Thoracic aorta (tissue), 2 donors: ENCODE measurements around the gene BAHD1. TPM values are rescaled to one million over a fixed set of nuclear protein-coding genes. Genes with fewer than 3 reads are reported as not detected.
A peak's percentile ranks its signal among the peaks of the same experiment; 100 is the strongest.

Experiments used
- ATAC-seq: fragments of 150-250 bp; one replicate; pipeline ENCODE4 v1.8.0; 2017; ENCODE audit warnings: low read depth; ENCODE audit not compliant: insufficient number of reproducible peaks, low FRiP score
- DNase-seq: peaks from one replicate; pipeline ENCODE4 v3.0.0-alpha.2; 2020; ENCODE audit warnings: low spot score
- H3K27ac ChIP-seq, 2 donors: fragments of 200-600 bp; sonication (generic); 1 replicate in 1 of 2; 2 replicates in 1 of 2; pipeline ENCODE4 v1.5.1; 2016; ENCODE audit warnings: mild to moderate bottlenecking in 2 of 2, moderate library complexity in 2 of 2
- H3K27me3 ChIP-seq: fragments of 200-600 bp; sonication (generic); replicated peaks from 2 replicates; pipeline ENCODE4 v1.6.0; 2016; ENCODE audit warnings: mild to moderate bottlenecking; ENCODE audit not compliant: insufficient read depth
- H3K36me3 ChIP-seq: fragments of 200-600 bp; sonication (generic); one replicate; pipeline ENCODE4 v1.5.1; 2016
- H3K4me1 ChIP-seq, 2 donors: fragments of 200-600 bp; sonication (generic); 1 replicate in 1 of 2; 2 replicates in 1 of 2; pipeline versions ENCODE4 v1.5.1 to v1.6.0; 2016; ENCODE audit warnings: low read depth in 2 of 2, mild to moderate bottlenecking in 1 of 2; ENCODE audit not compliant: control insufficient read depth in 1 of 2
- H3K4me3 ChIP-seq: fragments of 200-600 bp; sonication (generic); 2 replicates; pipeline ENCODE4 v1.5.1; 2016; ENCODE audit warnings: mild to moderate bottlenecking
- H3K9me3 ChIP-seq: fragments of 200-600 bp; sonication (generic); 2 replicates; pipeline ENCODE4 v1.5.1; 2016
- CTCF ChIP-seq: fragments of 200-600 bp; sonication (generic); IDR thresholded peaks from one replicate; pipeline ENCODE4 v1.5.1; 2019; ENCODE audit warnings: antibody characterized with exemption
- total RNA-seq, 2 donors: library from RNA; depleted of rRNA; stranded (reverse); fragments of >200 nt; gene quantifications; one replicate each; pipeline versions ENCODE4 v1.1.0 to v1.2.3, GENCODE V29; 2016

Gene BAHD1
- total RNA-seq, 2 donors from 2014 or later, result 10.7 to 14.0 TPM

- Histone ChIP-seq H3K9me3 (no peaks in the 10 kb centered on the region), H3K4me3 (no peak overlapping the region), H3K36me3 (peaks cover 29% of the 10 kb centered on the region), H3K27ac (no peak overlapping the region), H3K4me1 (peaks cover 5 to 23% of the 10 kb centered on the region in 2 donors), H3K27me3 (no peaks in the 10 kb centered on the region)
- DNase-seq, result no peak
- ATAC-seq, result no peak
- TF ChIP-seq CTCF, result no peak
Observed at GRCh38 chr15:40468898-40469331, 28.2 kb downstream of the BAHD1 start.

GRCh38 chr15:40469776-40470390 lies 29.1 kb downstream of the BAHD1 start:
- DNase-seq, result no peak
- Histone ChIP-seq H3K27ac (peak overlapping the region; percentile 79 to 85), H3K9me3 (no peaks in the 10 kb centered on the region), H3K4me3 (peak overlapping the region; percentile 99), H3K27me3 (no peaks in the 10 kb centered on the region), H3K4me1 (peaks cover 5 to 23% of the 10 kb centered on the region in 2 donors), H3K36me3 (peaks cover 22% of the 10 kb centered on the region)
- no peak for ATAC-seq
- no peak for TF ChIP-seq CTCF

GRCh38 chr15:40470423-40471104 lies 29.8 kb downstream of the BAHD1 start, which contains the start of gene CHST14:
Gene CHST14 (plus strand): TSS chr15:40470984. CDS start chr15:40471214, 230 bp downstream.
- H3K27ac ChIP-seq, result peak within 1 kb of the TSS; percentile 79 to 85
- DNase-seq, result no peak
- TF ChIP-seq CTCF, result no peak

GRCh38 chr15:40471105-40471807 lies 30.5 kb downstream of the BAHD1 start:
- Histone ChIP-seq H3K27ac (peak overlapping the region; percentile 66 to 79), H3K4me1 (peaks cover 5 to 23% of the 10 kb centered on the region in 2 donors), H3K4me3 (peak overlapping the region; percentile 99), H3K9me3 (no peaks in the 10 kb centered on the region), H3K27me3 (no peaks in the 10 kb centered on the region), H3K36me3 (peaks cover 10% of the 10 kb centered on the region)
- ATAC-seq (no peak), DNase-seq (no peak)
- no peak for TF ChIP-seq CTCF

More at GRCh38 chr15:40470423-40471104, 29.8 kb downstream of the BAHD1 start, which contains the start of gene CHST14:
- Histone ChIP-seq H3K9me3 (no peaks in the 10 kb centered on the region), H3K4me1 (peaks cover 5 to 23% of the 10 kb centered on the region in 2 donors), H3K27me3 (no peaks in the 10 kb centered on the region), H3K36me3 (peaks cover 16% of the 10 kb centered on the region), H3K4me3 (peak within 1 kb of the TSS; percentile 99)
- ATAC-seq, result peak; percentile 40

- ATAC-seq (no peak), DNase-seq (no peak)
- Histone ChIP-seq H3K27me3 (no peaks in the 10 kb centered on the region), H3K27ac (peak overlapping the region; percentile 66 to 79), H3K36me3 (peaks cover 5% of the 10 kb centered on the region), H3K4me3 (peak overlapping the region; percentile 99), H3K9me3 (no peaks in the 10 kb centered on the region), H3K4me1 (peaks cover 5 to 23% of the 10 kb centered on the region in 2 donors)
- no peak for TF ChIP-seq CTCF
Observed at GRCh38 chr15:40471808-40472150, 31.0 kb downstream of the BAHD1 start.
